ENCODE data around the gene IL20RA.
"Not testable (repeated sequence)": the region's sequence is repeated elsewhere in the genome, so short reads cannot be mapped to it uniquely, and the experiment has no call there.

GRCh38 chr6:136959935-136960334, 84.8 kb downstream of the IL20RA start:
- not testable (repeated sequence) for TF ChIP-seq CTCF, POLR2A (IDR thresholded peaks at IDR 0.05)

Data from thyroid gland (tissue), 4 donors.